DMS53 (cell line): ENCODE data around the gene RFX1.
"Not testable (repeated sequence)": the region's sequence is repeated elsewhere in the genome, so short reads cannot be mapped to it uniquely, and the experiment has no call there.

Experiments used
- DNase-seq: peaks from one replicate; lab custom pipeline; 2025; lab: John Stamatoyannopoulos, UW

RFX1 gene

GRCh38 chr19:14006085-14006765 lies at the start of gene RFX1:
Gene RFX1, minus strand, starts transcription at chr19:14006320. Its CDS starts 12,477 bp downstream, at chr19:13993843.
- DNase-seq: peak; percentile 99

GRCh38 chr19:14055396-14055795 lies 49.3 kb upstream of the RFX1 start:
- no peak for DNase-seq

DNA sequence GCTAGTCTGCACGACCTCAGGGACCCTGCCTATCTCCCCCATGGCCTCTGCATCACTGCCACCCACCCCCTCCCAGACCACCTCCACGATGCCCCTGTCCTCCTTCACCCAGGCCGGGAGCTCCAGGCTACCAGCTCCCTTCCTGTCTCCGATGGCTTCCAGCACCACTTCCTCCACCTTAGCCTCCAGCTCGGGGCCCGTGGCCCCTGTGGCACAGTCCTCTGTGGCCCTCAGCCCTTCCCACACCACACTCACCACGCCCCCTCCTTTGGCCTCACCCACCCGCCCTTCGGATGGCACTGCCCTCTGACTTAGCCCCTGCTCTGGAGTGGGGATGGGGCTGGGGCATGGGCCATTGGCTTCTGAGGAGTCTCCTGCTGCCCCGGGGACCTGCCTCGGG lies 48.6 kb upstream of the RFX1 start:
- DNase-seq: no peak

- no peak for DNase-seq
These were observed 48.0 kb upstream of the RFX1 start for GRCh38 chr19:14054099-14054498.

- DNase-seq: no peak
These were observed 47.4 kb upstream of the RFX1 start for GRCh38 chr19:14053500-14053899.

- DNase-seq: no peak
These were observed 46.9 kb upstream of the RFX1 start for GRCh38 chr19:14053032-14053431.

DNA sequence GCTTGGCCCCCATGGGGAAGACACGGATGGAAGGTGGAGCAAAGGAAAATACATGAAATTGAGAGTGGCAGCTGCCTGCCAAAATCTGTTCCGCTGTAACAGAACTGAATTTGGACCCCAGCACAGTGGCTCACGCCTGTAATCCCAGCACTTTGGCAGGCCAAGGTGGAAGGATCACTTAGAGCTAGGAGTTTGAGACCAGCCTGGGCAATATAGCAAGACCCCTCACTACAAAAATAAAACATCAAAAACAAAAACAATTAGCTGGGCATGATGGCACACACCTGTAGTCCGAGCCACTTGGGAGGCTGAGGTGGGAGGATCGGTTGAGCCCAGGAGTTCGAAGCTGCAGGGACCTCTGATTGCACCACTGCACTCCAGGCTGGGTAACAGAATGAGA lies 46.4 kb upstream of the RFX1 start:
- no peak for DNase-seq

GRCh38 chr19:14051980-14052379 lies 45.9 kb upstream of the RFX1 start:
- no peak for DNase-seq

DNA sequence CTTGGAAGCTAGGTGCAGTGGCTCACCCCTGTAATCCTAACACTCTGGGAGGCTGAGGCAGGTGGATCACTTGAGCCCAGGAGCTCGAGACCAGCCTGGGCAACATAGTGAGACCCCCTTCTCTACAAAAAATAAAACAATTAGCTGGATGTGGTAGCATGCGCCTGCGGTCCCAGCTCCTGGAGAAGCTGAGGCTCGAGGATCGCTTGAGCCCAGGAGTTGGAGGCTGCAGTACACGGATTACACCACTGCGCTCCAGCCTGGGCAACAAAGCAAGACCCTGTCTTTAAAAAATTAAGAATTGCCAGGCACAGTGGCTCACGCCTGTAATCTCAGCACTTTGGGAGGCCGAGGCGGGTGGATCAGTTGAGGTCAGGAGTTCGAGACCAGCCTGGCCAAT lies 44.8 kb upstream of the RFX1 start:
- not testable (repeated sequence) for DNase-seq

DNA sequence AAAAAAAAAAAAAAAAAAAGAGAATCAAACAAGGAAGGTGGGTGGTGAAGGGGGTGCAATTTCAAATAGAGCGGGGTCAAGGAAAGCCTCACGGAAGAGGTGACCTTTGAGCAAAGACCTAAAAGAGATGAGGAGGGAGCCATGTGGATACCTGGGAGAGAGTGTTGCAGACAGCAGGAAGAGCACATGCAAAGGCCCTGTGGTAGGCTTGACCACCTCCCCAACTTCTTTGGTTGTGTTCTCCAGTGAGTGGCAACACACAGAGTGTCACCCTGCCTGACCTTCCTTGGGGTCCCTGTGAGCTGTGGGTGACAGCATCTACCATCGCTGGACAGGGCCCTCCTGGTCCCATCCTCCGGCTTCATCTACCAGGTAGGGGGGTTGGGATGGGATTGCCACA lies 44.4 kb upstream of the RFX1 start:
- DNase-seq: no peak

DNA sequence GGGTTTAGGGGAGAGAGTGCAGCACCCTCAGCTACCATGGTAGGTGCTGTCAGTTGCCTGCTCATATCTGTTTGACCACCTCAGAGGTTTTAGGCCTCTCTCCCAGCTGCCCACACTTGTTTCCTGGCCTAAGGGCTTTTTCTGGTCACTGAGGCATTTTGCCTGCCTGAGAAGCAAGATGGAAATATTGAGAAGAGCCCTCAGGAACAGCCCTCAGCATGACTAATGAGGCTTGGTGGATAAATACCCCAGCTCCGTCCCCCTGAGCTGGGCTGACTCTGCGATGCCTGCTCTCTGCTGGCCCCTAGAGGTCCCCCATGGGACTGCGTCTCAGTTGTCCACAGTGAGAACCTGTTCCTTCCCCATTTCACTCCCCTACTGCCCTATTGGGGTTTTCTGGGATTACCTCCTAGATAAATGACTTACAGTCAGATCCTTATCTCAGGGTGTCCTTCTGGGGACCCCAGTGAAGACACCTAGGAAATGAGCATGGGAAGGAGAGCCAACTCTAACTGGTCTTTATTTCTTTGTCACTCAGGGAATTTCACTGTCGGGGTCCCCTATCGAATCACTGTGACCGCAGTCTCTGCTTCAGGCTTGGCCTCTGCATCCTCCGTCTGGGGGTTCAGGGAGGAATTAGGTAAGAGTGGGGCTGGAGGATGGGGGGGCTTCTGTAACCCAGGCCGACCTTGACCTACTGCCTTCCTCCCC lies 42.5 kb upstream of the RFX1 start:
- DNase-seq: peak; percentile 73

GRCh38 chr19:14047866-14048265 lies 41.7 kb upstream of the RFX1 start:
- DNase-seq: not testable (repeated sequence)

GRCh38 chr19:14042659-14043608 lies 36.8 kb upstream of the RFX1 start:
- peak; percentile 90 for DNase-seq

DNA sequence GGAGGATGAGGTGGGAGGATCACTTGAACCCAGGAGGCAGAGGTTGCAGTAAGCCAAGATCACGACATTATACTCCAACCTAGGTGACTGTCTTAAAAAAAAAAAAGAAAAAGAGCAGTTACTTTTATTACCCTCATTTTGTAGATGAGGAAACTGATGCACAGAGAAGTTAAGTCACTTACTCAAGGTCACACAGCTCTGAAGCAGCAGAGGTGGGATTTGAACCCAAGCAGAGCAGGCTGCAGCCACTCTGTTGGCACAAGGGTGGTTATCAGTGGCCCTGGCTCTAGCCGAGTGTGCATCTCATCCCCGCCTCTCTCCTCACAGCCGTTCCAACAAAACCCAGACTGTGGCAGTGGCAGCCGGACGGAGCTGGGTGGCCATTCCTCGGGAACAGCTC lies 33.1 kb upstream of the RFX1 start:
- DNase-seq: no peak

DNA sequence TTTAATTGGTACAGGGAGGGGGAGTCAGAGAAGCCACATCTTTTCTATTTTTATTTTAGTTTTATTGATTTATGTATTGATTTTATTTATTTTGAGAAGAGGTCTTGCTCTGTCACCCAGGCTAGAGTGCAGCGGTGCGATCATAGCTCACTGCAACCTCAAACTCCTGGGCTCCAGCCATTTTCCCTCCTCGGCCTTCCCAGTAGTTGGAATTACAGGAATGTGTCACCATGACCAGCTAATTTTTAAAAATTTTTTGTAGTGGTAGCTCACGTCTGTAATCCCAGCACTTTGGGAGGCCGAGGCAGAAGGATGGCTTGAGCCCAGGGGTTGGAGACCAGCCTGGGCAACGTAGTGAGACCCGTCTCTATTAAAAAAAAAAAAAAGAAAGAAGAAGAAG lies 29.6 kb upstream of the RFX1 start:
- no peak for DNase-seq

- not testable (repeated sequence) for DNase-seq
These were observed 29.0 kb upstream of the RFX1 start for GRCh38 chr19:14035159-14035558.

GRCh38 chr19:14033946-14034345 lies 27.8 kb upstream of the RFX1 start:
- no peak for DNase-seq

DNA sequence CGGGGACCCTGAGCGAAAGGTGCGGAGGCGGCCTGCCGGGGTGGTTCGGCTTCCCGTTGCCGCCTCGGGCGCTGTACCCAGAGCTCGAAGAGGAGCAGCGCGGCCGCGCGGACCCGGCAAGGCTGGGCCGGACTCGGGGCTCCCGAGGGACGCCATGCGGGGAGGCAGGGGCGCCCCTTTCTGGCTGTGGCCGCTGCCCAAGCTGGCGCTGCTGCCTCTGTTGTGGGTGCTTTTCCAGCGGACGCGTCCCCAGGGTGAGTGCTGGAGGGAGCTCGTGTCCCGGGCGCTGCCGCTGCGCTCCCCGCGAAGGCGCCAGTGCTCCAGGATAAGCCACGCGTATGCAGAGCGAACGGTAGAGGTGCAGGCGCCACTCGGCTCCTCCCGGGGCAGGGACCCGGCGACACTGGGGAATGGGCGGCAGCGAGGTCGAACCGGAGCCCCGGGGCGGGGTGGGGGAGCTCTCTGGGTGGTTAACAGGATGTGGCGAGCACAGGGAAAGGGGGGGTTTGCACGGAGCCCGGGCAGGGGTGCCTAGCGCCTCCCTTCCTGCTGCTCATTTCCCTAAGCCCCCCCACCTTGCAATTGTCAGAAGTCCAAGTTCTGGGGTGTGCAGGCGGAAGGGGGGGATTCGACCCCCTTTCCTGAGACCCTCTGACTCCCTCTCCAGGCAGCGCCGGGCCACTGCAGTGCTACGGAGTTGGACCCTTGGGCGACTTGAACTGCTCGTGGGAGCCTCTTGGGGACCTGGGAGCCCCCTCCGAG lies 25.8 kb upstream of the RFX1 start, which contains the start of gene IL27RA:
Gene IL27RA, plus strand, starts transcription at position 44 of the 762 bp plus-strand sequence. Its CDS starts 111 bp downstream, at position 155.
- DNase-seq: peak; percentile 74

- no peak for DNase-seq
These were observed 25.0 kb upstream of the RFX1 start for GRCh38 chr19:14030997-14031718.

GRCh38 chr19:14028901-14029300 lies 22.8 kb upstream of the RFX1 start:
- no peak for DNase-seq

GRCh38 chr19:14027856-14028450 lies 21.8 kb upstream of the RFX1 start, which contains the start of gene RLN3:
Gene RLN3, plus strand, starts transcription at chr19:14028148. Its CDS starts 57 bp downstream, at chr19:14028205.
- DNase-seq: no peak
